ENCODE data around the gene TEX50. TPM values are rescaled to one million over a fixed set of nuclear protein-coding genes. Genes with fewer than 3 reads are reported as not detected.
"Not testable (repeated sequence)": the region's sequence is repeated elsewhere in the genome, so short reads cannot be mapped to it uniquely, and the experiment has no call there.

The TEX50 gene
- total RNA-seq, 1 donor from 2014 or later, result not detected

DNA sequence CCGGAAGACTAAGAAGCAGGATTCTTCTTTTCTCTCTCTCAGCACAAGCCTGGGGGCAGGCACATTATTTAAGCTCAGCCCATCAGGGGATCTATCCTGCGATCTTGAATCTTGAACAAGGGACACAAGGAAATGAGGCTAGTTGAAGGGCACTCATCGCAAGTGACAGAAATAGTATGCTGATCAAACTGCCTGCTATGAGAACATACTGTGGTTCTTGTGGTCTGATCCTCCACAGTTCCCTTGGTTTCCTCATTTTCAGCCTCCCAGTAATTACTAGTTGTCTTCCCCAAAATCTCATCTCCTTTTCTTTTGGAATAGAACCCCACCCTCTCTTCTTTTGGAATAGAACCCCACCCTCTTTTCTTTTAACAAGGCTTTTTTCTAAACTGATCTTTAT, 28.0 kb downstream of the TEX50 start:
- Mint-ChIP-seq H3K27me3 (ENCODE audit: unreplicated experiment) (no peaks in the 10 kb centered on the region), H3K27ac (ENCODE audit: unreplicated experiment) (no peak overlapping the region), H3K4me1 (ENCODE audit: low read depth, unreplicated experiment) (no peaks in the 10 kb centered on the region), H3K4me3 (ENCODE audit: unreplicated experiment) (no peak overlapping the region), H3K9me3 (ENCODE audit: unreplicated experiment) (no peaks in the 10 kb centered on the region), H3K36me3 (ENCODE audit: unreplicated experiment) (no peaks in the 10 kb centered on the region)
- no peak for TF ChIP-seq CTCF (IDR thresholded peaks at IDR 0.05; ENCODE audit: partially characterized antibody, unreplicated experiment)
- DNase-seq, result no peak

GRCh38 chr1:173666646-173667045, 31.5 kb downstream of the TEX50 start:
- no peaks in the 10 kb centered on the region for H3K36me3 Mint-ChIP-seq (ENCODE audit: unreplicated experiment)
- peaks cover 8% of the 10 kb centered on the region for H3K27me3 Mint-ChIP-seq (ENCODE audit: unreplicated experiment)
- TF ChIP-seq CTCF (IDR thresholded peaks at IDR 0.05; ENCODE audit: partially characterized antibody, unreplicated experiment), result no peak
- H3K9me3 Mint-ChIP-seq (ENCODE audit: unreplicated experiment), result peaks cover 11% of the 10 kb centered on the region
- no peak for DNase-seq
- no peak overlapping the region for H3K4me3 Mint-ChIP-seq (ENCODE audit: unreplicated experiment)
- peaks cover 3% of the 10 kb centered on the region for H3K4me1 Mint-ChIP-seq (ENCODE audit: low read depth, unreplicated experiment)
- no peak overlapping the region for H3K27ac Mint-ChIP-seq (ENCODE audit: unreplicated experiment)

DNA sequence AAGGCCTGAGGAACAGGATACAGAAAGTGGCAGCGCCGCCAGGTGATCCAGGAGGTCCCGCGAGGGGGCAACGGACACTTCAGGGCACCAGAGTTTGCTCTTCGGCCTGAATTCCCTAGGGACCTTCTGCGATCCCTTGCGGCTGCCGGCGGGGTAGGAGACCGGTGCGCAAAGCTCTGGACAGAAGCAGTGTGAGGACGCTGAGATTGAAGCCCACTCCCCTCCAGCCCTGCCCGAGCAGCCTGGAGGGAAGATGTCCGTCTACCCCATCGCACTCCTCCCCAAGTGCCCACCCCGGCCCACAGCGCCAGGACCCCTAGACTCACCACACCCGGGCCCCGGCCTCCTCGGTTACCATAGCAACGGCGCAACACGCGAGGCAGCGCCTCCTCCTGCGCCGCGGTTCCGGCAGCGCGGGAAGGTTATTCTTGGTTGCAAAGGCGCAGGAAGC, 34.4 kb downstream of the TEX50 start, which contains the start of gene ANKRD45:
Gene ANKRD45 (minus strand): TSS at position 361 of the 451 bp plus-strand sequence. CDS start 10,433 bp downstream, outside the sequence.
- H3K27ac Mint-ChIP-seq (ENCODE audit: unreplicated experiment), result peak within 1 kb of the TSS; percentile 79
- H3K27me3 Mint-ChIP-seq (ENCODE audit: unreplicated experiment), result peaks cover 8% of the 10 kb centered on the region
- peak; percentile 80 for DNase-seq
- H3K9me3 Mint-ChIP-seq (ENCODE audit: unreplicated experiment), result peaks cover 15% of the 10 kb centered on the region
- H3K4me3 Mint-ChIP-seq (ENCODE audit: unreplicated experiment), result peak within 1 kb of the TSS; percentile 93
- H3K4me1 Mint-ChIP-seq (ENCODE audit: low read depth, unreplicated experiment), result peaks cover 3% of the 10 kb centered on the region
- TF ChIP-seq CTCF (IDR thresholded peaks at IDR 0.05; ENCODE audit: partially characterized antibody, unreplicated experiment), result no peak
- no peaks in the 10 kb centered on the region for H3K36me3 Mint-ChIP-seq (ENCODE audit: unreplicated experiment)

DNA sequence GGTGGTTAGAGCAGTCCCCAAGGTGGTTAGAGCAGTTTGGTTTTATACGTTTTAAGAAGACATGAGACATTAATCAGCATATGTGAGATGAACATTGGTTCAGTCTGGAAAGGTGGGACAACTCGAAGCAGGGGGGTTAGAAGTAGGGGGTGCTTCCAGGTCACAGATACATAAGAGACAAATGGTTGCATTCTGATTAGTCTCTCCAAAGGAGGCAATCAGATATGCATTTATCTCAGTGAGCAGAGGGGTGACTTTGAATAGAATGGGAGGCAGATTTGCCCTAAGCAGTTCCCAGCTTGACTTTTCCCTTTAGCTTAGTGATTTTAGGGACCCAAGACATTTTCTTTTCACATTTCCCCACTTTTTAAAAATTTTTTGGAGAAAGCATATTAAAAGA, 39.4 kb downstream of the TEX50 start:
- not testable (repeated sequence) for H3K27me3 Mint-ChIP-seq (ENCODE audit: unreplicated experiment); H3K4me1 Mint-ChIP-seq (ENCODE audit: low read depth, unreplicated experiment); H3K36me3 Mint-ChIP-seq (ENCODE audit: unreplicated experiment); DNase-seq; H3K4me3 Mint-ChIP-seq (ENCODE audit: unreplicated experiment); H3K27ac Mint-ChIP-seq (ENCODE audit: unreplicated experiment)
- H3K9me3 Mint-ChIP-seq (ENCODE audit: unreplicated experiment), result peaks cover 14% of the 10 kb centered on the region

GRCh38 chr1:173680152-173680551, 45.0 kb downstream of the TEX50 start:
- not testable (repeated sequence) for DNase-seq; H3K9me3 Mint-ChIP-seq (ENCODE audit: unreplicated experiment); H3K27ac Mint-ChIP-seq (ENCODE audit: unreplicated experiment); H3K27me3 Mint-ChIP-seq (ENCODE audit: unreplicated experiment); H3K4me3 Mint-ChIP-seq (ENCODE audit: unreplicated experiment); H3K36me3 Mint-ChIP-seq (ENCODE audit: unreplicated experiment); H3K4me1 Mint-ChIP-seq (ENCODE audit: low read depth, unreplicated experiment)

- Mint-ChIP-seq H3K4me3 (ENCODE audit: unreplicated experiment) (no peak overlapping the region), H3K4me1 (ENCODE audit: low read depth, unreplicated experiment) (no peaks in the 10 kb centered on the region), H3K36me3 (ENCODE audit: unreplicated experiment) (no peaks in the 10 kb centered on the region), H3K27me3 (ENCODE audit: unreplicated experiment) (no peaks in the 10 kb centered on the region), H3K9me3 (ENCODE audit: unreplicated experiment) (peaks cover 2% of the 10 kb centered on the region), H3K27ac (ENCODE audit: unreplicated experiment) (no peak overlapping the region)
- TF ChIP-seq CTCF (IDR thresholded peaks at IDR 0.05; ENCODE audit: partially characterized antibody, unreplicated experiment), result no peak
- DNase-seq, result no peak
These were observed 47.0 kb downstream of the TEX50 start for GRCh38 chr1:173682184-173682583.

- H3K36me3 Mint-ChIP-seq (ENCODE audit: unreplicated experiment); H3K27ac Mint-ChIP-seq (ENCODE audit: unreplicated experiment); H3K4me3 Mint-ChIP-seq (ENCODE audit: unreplicated experiment); H3K4me1 Mint-ChIP-seq (ENCODE audit: low read depth, unreplicated experiment); H3K9me3 Mint-ChIP-seq (ENCODE audit: unreplicated experiment); DNase-seq; H3K27me3 Mint-ChIP-seq (ENCODE audit: unreplicated experiment): not testable (repeated sequence)
These were observed 48.7 kb downstream of the TEX50 start for GRCh38 chr1:173683838-173684237.

DNA sequence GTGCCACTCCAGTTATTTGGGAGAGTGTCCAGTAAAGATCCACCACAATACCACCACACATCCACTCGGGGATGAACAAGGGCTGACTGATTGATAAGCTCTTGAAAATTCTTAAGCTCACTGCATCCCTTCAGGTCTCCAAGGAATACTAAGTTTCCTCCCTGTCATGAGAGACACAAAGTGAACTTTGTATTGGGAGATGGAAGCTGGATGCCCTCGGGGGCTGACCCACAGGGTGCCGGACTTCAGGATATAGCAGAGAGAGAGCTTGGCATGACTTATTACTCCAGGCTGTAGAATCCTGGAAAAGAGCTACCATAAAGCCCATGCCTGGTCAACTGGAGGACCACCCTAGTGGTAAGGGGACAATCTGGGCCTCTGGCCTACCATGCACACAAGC, 50.0 kb downstream of the TEX50 start:
- not testable (repeated sequence) for H3K27ac Mint-ChIP-seq (ENCODE audit: unreplicated experiment)

More for the DNA sequence above, 50.0 kb downstream of the TEX50 start:
- not testable (repeated sequence) for H3K27me3 Mint-ChIP-seq (ENCODE audit: unreplicated experiment); H3K4me3 Mint-ChIP-seq (ENCODE audit: unreplicated experiment); H3K36me3 Mint-ChIP-seq (ENCODE audit: unreplicated experiment); H3K4me1 Mint-ChIP-seq (ENCODE audit: low read depth, unreplicated experiment); DNase-seq; H3K9me3 Mint-ChIP-seq (ENCODE audit: unreplicated experiment)
